Measurements from ENCODE around the gene USP34. TPM values are rescaled to one million over a fixed set of nuclear protein-coding genes. Genes with fewer than 3 reads are reported as not detected.

The USP34 gene
- total and polyA plus RNA-seq, 3 donors from 2014 or later: 92.3 to 235 (median 230) TPM

- Histone ChIP-seq H3K27ac (no peak overlapping the region), H3K4me1 (no peaks in the 10 kb centered on the region), H3K9me3 (no peaks in the 10 kb centered on the region), H3K4me3 (no peak overlapping the region), H3K36me3 (ENCODE audit: low read depth, missing control alignments) (no peaks in the 10 kb centered on the region), H3K27me3 (no peaks in the 10 kb centered on the region)
- 91 to 99% methylated on average over 3 of the region's 3 CpGs for WGBS, 2 donors
- TF ChIP-seq CTCF (IDR thresholded peaks at IDR 0.05): no peak
- TF ChIP-seq POLR2A (IDR thresholded peaks at IDR 0.05): no peak
- DNase-seq: no peak
- intact Hi-C loops (cut with DNase I; ENCODE audit: low total_unique reads): no loop called here
These were observed 189.6 kb downstream of the USP34 start for GRCh38 chr2:61281321-61281720.

- intact Hi-C loops (cut with DNase I; ENCODE audit: low total_unique reads): no loop called here
- WGBS, 2 donors: 92 to 96% methylated on average over 13 of the region's 13 CpGs
- Histone ChIP-seq H3K27ac (no peak overlapping the region), H3K9me3 (no peaks in the 10 kb centered on the region), H3K4me1 (no peaks in the 10 kb centered on the region), H3K27me3 (no peaks in the 10 kb centered on the region), H3K4me3 (no peak overlapping the region), H3K36me3 (ENCODE audit: low read depth, missing control alignments) (no peaks in the 10 kb centered on the region)
- TF ChIP-seq POLR2A (IDR thresholded peaks at IDR 0.05): no peak
- TF ChIP-seq CTCF (IDR thresholded peaks at IDR 0.05): no peak
- DNase-seq: no peak
These were observed 193.1 kb downstream of the USP34 start for GRCh38 chr2:61277756-61278155.

- Histone ChIP-seq H3K4me1 (no peaks in the 10 kb centered on the region), H3K27me3 (no peaks in the 10 kb centered on the region), H3K27ac (no peak overlapping the region), H3K4me3 (no peak overlapping the region), H3K9me3 (no peaks in the 10 kb centered on the region), H3K36me3 (ENCODE audit: low read depth, missing control alignments) (no peaks in the 10 kb centered on the region)
- TF ChIP-seq CTCF (IDR thresholded peaks at IDR 0.05): no peak
- TF ChIP-seq POLR2A (IDR thresholded peaks at IDR 0.05): no peak
- no peak for DNase-seq
- intact Hi-C loops (cut with DNase I; ENCODE audit: low total_unique reads): no loop called here
- 77 to 95% methylated on average over 1 of the region's 1 CpG for WGBS, 2 donors
These were observed 195.2 kb downstream of the USP34 start for GRCh38 chr2:61275575-61276184.

DNA sequence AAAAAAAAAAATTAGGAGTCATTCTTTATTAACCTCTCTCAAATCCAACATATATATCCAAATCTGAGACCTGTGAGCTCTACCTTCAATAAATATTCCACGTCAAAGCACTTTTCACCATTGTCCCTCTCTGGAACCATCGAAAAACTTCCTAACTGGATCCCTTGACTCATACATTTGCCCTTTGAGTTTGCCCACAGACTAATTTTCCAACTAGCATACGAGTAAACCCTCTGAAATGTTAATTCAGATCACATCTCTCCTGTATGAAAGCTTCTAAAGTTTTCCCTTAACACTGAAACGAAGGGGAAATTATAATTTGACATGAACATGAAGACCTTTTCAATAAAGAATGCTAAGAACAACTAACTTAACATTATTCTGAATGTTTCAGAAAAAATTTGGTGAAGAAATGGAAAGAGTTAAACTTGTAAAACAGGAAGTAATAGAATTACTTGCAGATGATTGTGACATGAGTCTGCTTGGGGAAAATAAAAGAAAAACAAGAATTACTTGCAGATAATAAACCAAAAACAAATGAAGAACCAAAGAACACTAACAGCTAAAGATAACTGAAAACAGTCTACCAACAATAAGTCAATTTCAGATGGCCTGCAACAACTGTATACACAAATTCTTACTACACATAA, 198.3 kb downstream of the USP34 start:
- no peaks in the 10 kb centered on the region for H3K4me1 ChIP-seq
- intact Hi-C loops (cut with DNase I; ENCODE audit: low total_unique reads): no loop called here
- no peak overlapping the region for H3K27ac ChIP-seq
- no peak for TF ChIP-seq CTCF (IDR thresholded peaks at IDR 0.05)
- no peak for TF ChIP-seq POLR2A (IDR thresholded peaks at IDR 0.05)
- H3K4me3 ChIP-seq: no peak overlapping the region
- WGBS, 2 donors: 96 to 97% methylated on average over 4 of the region's 4 CpGs
- DNase-seq: no peak
- no peaks in the 10 kb centered on the region for H3K9me3 ChIP-seq
- no peaks in the 10 kb centered on the region for H3K36me3 ChIP-seq (ENCODE audit: low read depth, missing control alignments)
- no peaks in the 10 kb centered on the region for H3K27me3 ChIP-seq

- Histone ChIP-seq H3K36me3 (ENCODE audit: low read depth, missing control alignments) (no peaks in the 10 kb centered on the region), H3K9me3 (no peaks in the 10 kb centered on the region), H3K4me3 (no peak overlapping the region), H3K4me1 (no peaks in the 10 kb centered on the region), H3K27ac (no peak overlapping the region), H3K27me3 (no peaks in the 10 kb centered on the region)
- 89 to 93% methylated on average over 4 of the region's 4 CpGs for WGBS, 2 donors
- intact Hi-C loops (cut with DNase I; ENCODE audit: low total_unique reads): no loop called here
- no peak for TF ChIP-seq POLR2A (IDR thresholded peaks at IDR 0.05)
- no peak for TF ChIP-seq CTCF (IDR thresholded peaks at IDR 0.05)
- no peak for DNase-seq
These were observed 202.6 kb downstream of the USP34 start for GRCh38 chr2:61268249-61268648.
